HEK293 (cell line): Measurements from ENCODE around the gene LRRN4CL.
"Not testable (repeated sequence)": the region's sequence is repeated elsewhere in the genome, so short reads cannot be mapped to it uniquely, and the experiment has no call there.

Experiments used
- CTCF ChIA-PET: fragments of 350-600 bp; formaldehyde crosslinking; extraction: SDS; loops from one replicate; lab custom pipeline; 2021; ENCODE audit warnings: antibody characterized with exemption; lab: Yijun Ruan, JAX
- POLR2A ChIA-PET: fragments of 300-600 bp; formaldehyde crosslinking; extraction: SDS; loops from one replicate; lab custom pipeline; 2020; ENCODE audit warnings: antibody characterized with exemption, inconsistent platforms; lab: Yijun Ruan, JAX
- H3K27ac ChIP-seq: fragments of 200-500 bp; sonication (Bioruptor generic); 2 replicates; pipeline ENCODE4 v1.5.1; 2014; ENCODE audit warnings: low read depth, low read length, control low read depth, inconsistent platforms; ENCODE audit errors: extremely low read depth
- H3K36me3 ChIP-seq, 2 experiments: fragments of 200-500 bp in 1 of 2; sonication (Bioruptor generic) in 1 of 2; 1 replicate in 1 of 2; 2 replicates in 1 of 2; pipeline ENCODE4 v1.5.1; 2014 to 2017; ENCODE audit warnings: inconsistent platforms in 2 of 2, low read length in 2 of 2; ENCODE audit not compliant: control insufficient read depth in 2 of 2, insufficient read depth in 1 of 2
- H3K4me1 ChIP-seq: fragments of 200-500 bp; sonication (Bioruptor generic); 2 replicates; pipeline ENCODE4 v1.5.1; 2014; ENCODE audit warnings: mild to moderate bottlenecking, low read length, inconsistent platforms; ENCODE audit not compliant: control insufficient read depth, insufficient read depth
- H3K4me3 ChIP-seq: 2 replicates; pipeline ENCODE4 v1.5.1; 2011; ENCODE audit warnings: low read depth, mild to moderate bottlenecking, control low read depth, low read length, moderate library complexity
- H3K9me3 ChIP-seq: fragments of 200-500 bp; sonication (Bioruptor generic); 2 replicates; pipeline ENCODE4 v1.5.1; 2014; ENCODE audit warnings: low read depth, low read length, inconsistent platforms; ENCODE audit not compliant: control insufficient read depth, insufficient read depth
- CTCF ChIP-seq: fragments of 450-650 bp; formaldehyde crosslinking; IDR thresholded peaks from 2 replicates; pipeline ENCODE4 v1.5.1; 2016; ENCODE audit warnings: missing biosample characterization, missing genetic modification characterization
- PATZ1 ChIP-seq: fragments of 450-650 bp; formaldehyde crosslinking; IDR thresholded peaks from 2 replicates; pipeline ENCODE4 v1.5.1; 2016; ENCODE audit warnings: missing biosample characterization, missing genetic modification characterization
- SP3 ChIP-seq: fragments of 450-650 bp; formaldehyde crosslinking; IDR thresholded peaks from 2 replicates; pipeline ENCODE4 v1.5.1; 2016; ENCODE audit warnings: missing biosample characterization, missing genetic modification characterization
- ZNF10 ChIP-seq: fragments of 450-650 bp; formaldehyde crosslinking; IDR thresholded peaks from 2 replicates; pipeline ENCODE4 v1.5.1; 2017; ENCODE audit warnings: missing biosample characterization, missing genetic modification characterization
- ZNF214 ChIP-seq: fragments of 450-650 bp; formaldehyde crosslinking; IDR thresholded peaks from 2 replicates; pipeline ENCODE4 v1.5.1; 2017; ENCODE audit warnings: missing biosample characterization, mild to moderate bottlenecking, missing genetic modification characterization, borderline replicate concordance
- ZNF341 ChIP-seq: fragments of 450-650 bp; formaldehyde crosslinking; IDR thresholded peaks from 2 replicates; pipeline ENCODE4; 2016; ENCODE audit warnings: low read depth, missing biosample characterization, missing genetic modification characterization
- ZNF449 ChIP-seq: fragments of 450-650 bp; formaldehyde crosslinking; IDR thresholded peaks from 2 replicates; pipeline ENCODE4 v1.5.1; 2017; ENCODE audit warnings: missing biosample characterization, mild to moderate bottlenecking, missing genetic modification characterization, moderate library complexity
- ZNF529 ChIP-seq: fragments of 450-650 bp; formaldehyde crosslinking; IDR thresholded peaks from 2 replicates; pipeline ENCODE4 v1.5.1; 2017; ENCODE audit warnings: missing genetic modification characterization, missing biosample characterization; ENCODE audit not compliant: insufficient replicate concordance
- ZNF629 ChIP-seq: fragments of 450-650 bp; formaldehyde crosslinking; IDR thresholded peaks from 2 replicates; pipeline ENCODE4 v1.5.1; 2017; ENCODE audit warnings: missing biosample characterization, missing genetic modification characterization
- ZNF654 ChIP-seq: fragments of 450-650 bp; formaldehyde crosslinking; IDR thresholded peaks from 2 replicates; pipeline ENCODE4 v1.5.1; 2016; ENCODE audit warnings: low read depth, missing biosample characterization, missing genetic modification characterization
- ZNF701 ChIP-seq: fragments of 450-650 bp; formaldehyde crosslinking; IDR thresholded peaks from 2 replicates; pipeline ENCODE4 v1.5.1; 2016; ENCODE audit warnings: missing biosample characterization, missing genetic modification characterization
- ZNF792 ChIP-seq: fragments of 450-650 bp; formaldehyde crosslinking; IDR thresholded peaks from 2 replicates; pipeline ENCODE4 v1.5.1; 2016; ENCODE audit warnings: missing biosample characterization, missing genetic modification characterization
- ZSCAN16 ChIP-seq: fragments of 450-650 bp; formaldehyde crosslinking; IDR thresholded peaks from 2 replicates; pipeline ENCODE4 v1.5.1; 2016; ENCODE audit warnings: missing biosample characterization, missing genetic modification characterization
- ZSCAN18 ChIP-seq: fragments of 450-650 bp; formaldehyde crosslinking; IDR thresholded peaks from 2 replicates; pipeline ENCODE4 v1.5.1; 2016; ENCODE audit warnings: missing biosample characterization, missing genetic modification characterization

LRRN4CL gene

GRCh38 chr11:62737196-62737595 is 47.9 kb upstream of the LRRN4CL start:
- Histone ChIP-seq H3K4me1 (no peaks in the 10 kb centered on the region), H3K27ac (no peak overlapping the region), H3K36me3 (peaks cover 34 to 59% of the 10 kb centered on the region in 2 experiments), H3K9me3 (no peaks in the 10 kb centered on the region), H3K4me3 (no peak overlapping the region)
- POLR2A ChIA-PET = interaction anchor here (0.6 to 0.7 kb wide), 2 partner anchors 17 to 102 kb away, joined by 3 to 6 read pairs; partner anchors contain the start of gene ZBTB3
- CTCF ChIA-PET = interaction anchor here (1.3 kb wide), 1 partner anchor 32 kb away, joined by 3 read pairs; no protein-coding TSS in a partner anchor
- TF ChIP-seq ZNF529 (tag by site-specific recombination) (no peak), ZNF792 (tag by site-specific recombination) (no peak), ZNF10 (no peak)

GRCh38 chr11:62732830-62733229 is 43.5 kb upstream of the LRRN4CL start:
- ChIA-PET CTCF (interaction anchor here (0.6 to 1.4 kb wide), 4 partner anchors 20 to 290 kb away, joined by 3 to 5 read pairs (median 4); partner anchors contain the start of gene ZBTB3), POLR2A (interaction anchor here (10.0 kb wide), 1 partner anchor 22 kb away, joined by 137 read pairs; the partner anchor contains the start of gene ZBTB3)
- H3K4me1 ChIP-seq = peaks cover 4% of the 10 kb centered on the region; the same call in 1 of the 2 replicates
- no peak overlapping the region for H3K27ac ChIP-seq
- TF ChIP-seq CTCF (tag by site-specific recombination) = peak; percentile 34; the same call in 1 of the 2 replicates
- TF ChIP-seq ZSCAN18 (tag by site-specific recombination) = no peak
- peak; percentile 55 for TF ChIP-seq ZNF654 (tag by site-specific recombination)
- H3K4me3 ChIP-seq = no peak overlapping the region
- H3K36me3 ChIP-seq = peaks cover 19 to 41% of the 10 kb centered on the region in 2 experiments; a peak in 2 of 3 replicates
- no peaks in the 10 kb centered on the region for H3K9me3 ChIP-seq

GRCh38 chr11:62730076-62730475 is 40.7 kb upstream of the LRRN4CL start:
- not testable (repeated sequence) for H3K4me1 ChIP-seq, H3K4me3 ChIP-seq, H3K9me3 ChIP-seq, H3K27ac ChIP-seq
- ChIA-PET POLR2A (interaction anchor here (0.6 to 10.0 kb wide), 7 partner anchors 25 to 315 kb away, joined by 3 to 137 read pairs (median 3); partner anchors contain the start of genes B3GAT3, SLC3A2, TAF6L and ZBTB3), CTCF (interaction anchor here (0.9 to 2.5 kb wide), 2 partner anchors 25 to 39 kb away, joined by 4 to 13 read pairs; no protein-coding TSS in a partner anchor)
- peaks cover 15 to 37% of the 10 kb centered on the region in 2 experiments; a peak in 2 of 3 replicates for H3K36me3 ChIP-seq

GRCh38 chr11:62728171-62728988 is 39.0 kb upstream of the LRRN4CL start, which contains the start of gene TTC9C:
TSS of gene TTC9C (plus strand) at chr11:62728486. CDS start at chr11:62728849, 363 bp downstream.
- Histone ChIP-seq H3K27ac (peak within 1 kb of the TSS; percentile 98), H3K9me3 (no peaks in the 10 kb centered on the region), H3K36me3 (peaks cover 6 to 45% of the 10 kb centered on the region in 2 experiments; a peak in 2 of 3 replicates), H3K4me1 (peaks cover 4% of the 10 kb centered on the region; the same call in 1 of the 2 replicates), H3K4me3 (peak within 1 kb of the TSS; percentile 93)
- ChIA-PET CTCF (interaction anchor here (0.7 to 0.9 kb wide), 2 partner anchors 41 to 413 kb away, joined by 3 to 5 read pairs; no protein-coding TSS in a partner anchor), POLR2A (interaction anchor here (0.6 to 10.0 kb wide), 23 partner anchors 17 to 156 kb away, joined by 3 to 137 read pairs (median 9); partner anchors contain the start of genes BSCL2, EEF1G, GNG3 and INTS5)
- TF ChIP-seq ZSCAN16 = no peak
- TF ChIP-seq ZNF214 (tag by site-specific recombination) = no peak
- peak; percentile 61; the same call in 1 of the 2 replicates for TF ChIP-seq PATZ1 (tag by site-specific recombination)
- TF ChIP-seq ZNF701 (tag by site-specific recombination) = no peak
- peak; percentile 58; the same call in 1 of the 2 replicates for TF ChIP-seq ZNF449
- TF ChIP-seq SP3 (tag by site-specific recombination) = peak; percentile 88
- peak; percentile 73 for TF ChIP-seq ZNF629 (tag by site-specific recombination)
- peak; percentile 59 for TF ChIP-seq ZNF341 (tag by site-specific recombination)
